Measurements from ENCODE around the gene CLCN7. TPM values are rescaled to one million over a fixed set of nuclear protein-coding genes. Genes with fewer than 3 reads are reported as not detected.
A peak's percentile ranks its signal among the peaks of the same experiment; 100 is the strongest.

CLCN7 gene
- total RNA-seq, 1 donor from 2014 or later: 29.5 TPM

DNA sequence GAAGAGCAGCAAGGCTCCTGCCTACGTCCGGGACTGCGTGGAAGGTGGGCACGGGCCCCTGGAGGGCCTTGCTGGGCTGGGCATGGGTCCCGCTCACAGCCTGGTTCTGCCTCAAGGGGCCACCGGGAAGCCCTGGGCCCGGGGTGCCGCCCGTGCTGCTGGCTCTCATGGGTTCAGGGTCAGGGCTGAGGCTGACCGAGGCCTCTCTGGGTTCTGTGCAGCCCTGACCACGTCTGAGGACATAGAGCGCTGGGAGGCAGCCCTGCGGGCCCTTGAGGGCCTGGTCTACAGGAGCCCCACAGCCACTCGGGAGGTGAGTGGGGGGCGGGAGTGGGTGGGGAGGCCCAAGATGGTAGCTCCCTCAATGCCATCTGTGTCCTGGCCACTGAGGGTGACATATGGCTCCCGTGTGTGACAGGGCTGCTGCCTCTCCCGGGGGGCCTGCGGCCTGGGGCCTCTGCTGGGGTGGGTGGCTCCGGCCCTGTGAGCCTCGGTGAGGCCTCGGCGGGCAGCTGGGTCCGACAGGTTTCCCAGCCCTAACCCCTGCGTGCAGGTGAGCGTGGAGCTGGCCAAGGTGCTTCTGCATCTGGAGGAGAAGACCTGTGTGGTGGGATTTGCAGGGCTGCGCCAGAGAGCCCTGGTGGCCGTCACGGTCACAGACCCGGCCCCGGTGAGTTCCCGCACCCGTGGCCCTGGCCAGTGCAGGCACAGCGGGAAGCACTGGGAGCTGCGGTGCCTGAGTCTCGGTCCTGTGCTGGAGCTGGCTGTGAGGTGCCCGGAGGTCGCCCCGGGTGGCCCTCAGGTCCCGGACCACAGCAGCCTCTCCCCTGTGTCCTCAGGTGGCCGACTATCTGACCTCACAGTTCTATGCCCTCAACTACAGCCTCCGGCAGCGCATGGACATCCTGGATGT is 27.5 kb upstream of the CLCN7 start:
- DNase-seq: no peak

DNA sequence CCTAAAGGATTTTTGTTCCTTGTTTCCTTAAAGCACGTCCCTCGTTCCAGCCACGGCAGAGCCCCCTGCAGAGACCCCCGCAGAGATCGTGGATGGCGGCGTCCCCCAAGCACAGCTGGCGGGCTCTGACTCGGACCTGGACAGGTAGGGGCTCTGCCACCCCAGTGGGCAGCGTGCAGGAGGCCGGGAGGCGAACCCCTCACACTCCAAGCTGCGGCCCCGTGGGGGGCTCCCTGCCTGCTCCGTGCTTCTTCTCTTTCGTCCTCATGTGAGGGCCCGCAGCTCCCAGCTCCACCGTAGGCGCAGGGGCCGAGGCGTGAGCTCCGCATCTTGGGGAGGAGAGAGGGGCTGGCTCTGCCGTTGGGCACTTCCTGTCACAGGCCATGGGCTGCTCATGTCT is 26.8 kb upstream of the CLCN7 start:
- no peak for DNase-seq

GRCh38 chr16:1500465-1501150 is 25.8 kb upstream of the CLCN7 start:
- DNase-seq: no peak

- no peak for DNase-seq
Measured at GRCh38 chr16:1499756-1500464, 25.1 kb upstream of the CLCN7 start.

DNA sequence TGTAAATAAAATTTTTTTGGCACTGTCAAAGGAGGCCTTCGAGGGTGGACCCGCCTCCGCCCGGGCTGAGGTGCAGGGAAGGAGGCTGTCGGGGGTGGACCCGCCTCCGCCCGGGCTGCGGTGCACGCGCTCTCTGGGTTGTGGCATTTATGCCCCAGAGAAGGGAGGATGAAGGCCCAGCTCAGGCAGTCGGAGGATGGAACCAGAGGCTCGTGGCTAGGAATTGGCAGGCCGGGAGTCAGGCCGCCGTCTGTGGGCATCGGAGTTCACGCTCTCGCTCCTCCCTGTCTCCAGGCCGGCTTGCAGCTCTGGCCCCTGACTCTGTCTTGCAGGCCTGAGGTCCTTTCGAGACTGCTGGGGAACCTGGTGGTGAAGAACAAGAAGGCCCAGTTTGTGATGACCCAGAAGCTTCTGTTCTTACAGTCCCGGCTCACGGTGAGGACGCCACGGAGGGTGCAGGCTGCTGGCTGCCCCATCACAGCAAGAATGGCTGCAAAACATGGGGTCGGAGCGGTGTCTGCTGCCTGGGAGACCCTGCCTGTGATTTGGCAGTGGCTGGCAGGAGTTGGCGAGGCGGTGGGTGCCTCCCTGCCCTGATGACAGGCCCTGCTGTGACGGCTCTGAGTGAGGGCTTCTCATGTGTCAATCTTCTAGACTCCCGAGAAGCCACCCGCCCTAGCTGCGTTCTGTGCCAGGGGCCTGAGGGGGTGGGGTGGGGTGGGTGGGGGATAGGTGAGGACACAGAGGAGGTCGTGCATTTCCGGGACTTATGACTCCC is 24.3 kb upstream of the CLCN7 start:
- no peak for DNase-seq

GRCh38 chr16:1497014-1497598 is 22.3 kb upstream of the CLCN7 start:
- DNase-seq: no peak

DNA sequence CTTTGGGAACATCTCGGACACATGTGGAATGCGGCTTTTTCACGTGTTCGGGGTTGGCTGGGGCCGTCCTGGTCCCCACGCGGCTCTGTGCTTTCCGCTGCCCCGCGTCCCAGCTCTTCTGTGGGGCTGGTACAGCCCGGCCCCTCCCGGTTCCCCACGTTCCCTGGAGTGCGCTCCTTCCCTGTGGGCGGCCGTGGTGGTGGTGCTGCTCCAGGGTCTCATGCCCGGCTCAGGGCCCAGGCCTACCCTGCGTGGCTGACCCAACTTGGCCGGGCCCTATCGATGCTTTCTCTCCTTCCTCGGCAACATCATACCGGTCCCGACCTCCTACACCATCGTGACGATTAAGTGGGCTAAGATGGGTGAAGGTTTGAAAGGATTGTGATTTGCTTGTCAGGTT is 21.6 kb upstream of the CLCN7 start:
- no peak for DNase-seq

- DNase-seq: no peak
Measured at GRCh38 chr16:1495889-1496262, 21.0 kb upstream of the CLCN7 start.

- DNase-seq: no peak
Measured at GRCh38 chr16:1495211-1495888, 20.5 kb upstream of the CLCN7 start.

GRCh38 chr16:1494711-1495110 is 19.9 kb upstream of the CLCN7 start:
- DNase-seq: peak; percentile 78

- DNase-seq: peak; percentile 20
Measured at GRCh38 chr16:1494129-1494640, 19.4 kb upstream of the CLCN7 start.

GRCh38 chr16:1493746-1494094 is 18.9 kb upstream of the CLCN7 start:
- DNase-seq: no peak

- peak; percentile 92 for DNase-seq
Measured at GRCh38 chr16:1492923-1493745, 18.3 kb upstream of the CLCN7 start, which contains the start of gene TELO2. Gene TELO2, plus strand, starts transcription at chr16:1493360. Its CDS starts 922 bp downstream, at chr16:1494282.

DNA sequence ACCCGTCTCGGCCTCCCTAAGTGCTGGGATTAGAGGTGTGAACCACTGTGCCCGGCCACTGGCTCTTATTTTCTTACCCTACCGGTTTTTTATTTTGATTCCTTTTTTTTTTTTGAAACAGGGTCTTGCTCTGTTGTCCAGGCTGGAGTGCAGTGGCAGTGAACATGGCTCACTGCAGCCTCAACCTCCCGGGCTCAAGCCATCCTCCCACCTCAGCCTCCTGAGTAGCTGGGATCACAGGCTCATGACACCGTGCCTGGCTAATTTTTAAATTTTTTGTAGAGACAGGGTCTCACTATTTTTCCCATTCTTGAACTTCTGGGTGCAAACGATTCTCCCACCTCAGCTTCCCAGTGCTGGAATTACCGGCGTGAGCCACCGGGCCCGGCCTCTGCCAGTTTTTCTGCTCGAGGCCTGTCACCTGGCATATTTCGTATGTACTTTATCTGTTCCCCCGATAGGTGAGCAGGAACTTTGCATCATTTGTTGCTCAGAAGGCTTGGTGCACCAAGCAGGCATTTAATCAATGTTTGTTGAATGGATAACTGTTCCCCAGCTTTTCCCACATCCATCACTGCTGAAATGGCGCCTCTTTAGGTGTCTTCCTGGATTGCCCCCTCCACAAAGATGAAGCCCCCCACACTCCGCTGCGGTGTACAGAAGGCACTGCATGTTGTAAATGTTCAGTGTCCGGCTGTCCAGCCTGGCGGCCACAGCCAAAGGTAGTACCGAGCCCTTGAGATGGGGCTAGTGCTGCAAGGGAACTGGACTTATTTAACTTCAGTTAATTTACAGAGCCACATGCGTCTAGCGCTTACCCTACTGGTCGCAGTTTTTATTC is 17.5 kb upstream of the CLCN7 start:
- no peak for DNase-seq

GRCh38 chr16:1491327-1491726 is 16.5 kb upstream of the CLCN7 start:
- no peak for DNase-seq

GRCh38 chr16:1489077-1489476 is 14.2 kb upstream of the CLCN7 start:
- DNase-seq: no peak

- DNase-seq: no peak
Measured at GRCh38 chr16:1488619-1489018, 13.8 kb upstream of the CLCN7 start, which contains the start of gene PTX4. Gene PTX4, minus strand, starts transcription at chr16:1488944. Its CDS starts 35 bp downstream, at chr16:1488909.

GRCh38 chr16:1488054-1488601 is 13.3 kb upstream of the CLCN7 start:
- DNase-seq: no peak

Measured in tongue (tissue), 2 donors.